Measurements from ENCODE around the gene PILRB.
"Not testable (repeated sequence)": the region's sequence is repeated elsewhere in the genome, so short reads cannot be mapped to it uniquely, and the experiment has no call there.

The PILRB gene

DNA sequence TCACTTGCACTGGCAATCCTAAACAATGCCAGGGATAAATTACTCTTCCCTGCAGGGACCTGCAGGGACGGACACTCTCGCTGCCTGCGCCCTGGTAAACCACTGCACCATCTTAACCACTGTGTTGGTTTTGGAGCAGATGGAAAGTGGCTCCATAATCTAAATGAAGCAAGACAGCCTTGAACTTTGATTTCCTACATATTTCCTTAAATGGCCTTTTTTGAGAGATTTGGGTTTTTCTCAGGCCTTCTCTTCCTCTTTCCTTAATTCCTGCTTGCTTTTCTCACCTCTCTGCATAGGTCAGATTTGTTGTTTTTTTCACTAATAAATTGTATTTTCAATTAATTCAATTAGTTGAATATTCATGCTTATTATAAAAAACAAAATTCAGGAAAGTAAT, 18.1 kb downstream of the PILRB start:
- DNase-seq (ENCODE audit: low read depth), result no peak

DNA sequence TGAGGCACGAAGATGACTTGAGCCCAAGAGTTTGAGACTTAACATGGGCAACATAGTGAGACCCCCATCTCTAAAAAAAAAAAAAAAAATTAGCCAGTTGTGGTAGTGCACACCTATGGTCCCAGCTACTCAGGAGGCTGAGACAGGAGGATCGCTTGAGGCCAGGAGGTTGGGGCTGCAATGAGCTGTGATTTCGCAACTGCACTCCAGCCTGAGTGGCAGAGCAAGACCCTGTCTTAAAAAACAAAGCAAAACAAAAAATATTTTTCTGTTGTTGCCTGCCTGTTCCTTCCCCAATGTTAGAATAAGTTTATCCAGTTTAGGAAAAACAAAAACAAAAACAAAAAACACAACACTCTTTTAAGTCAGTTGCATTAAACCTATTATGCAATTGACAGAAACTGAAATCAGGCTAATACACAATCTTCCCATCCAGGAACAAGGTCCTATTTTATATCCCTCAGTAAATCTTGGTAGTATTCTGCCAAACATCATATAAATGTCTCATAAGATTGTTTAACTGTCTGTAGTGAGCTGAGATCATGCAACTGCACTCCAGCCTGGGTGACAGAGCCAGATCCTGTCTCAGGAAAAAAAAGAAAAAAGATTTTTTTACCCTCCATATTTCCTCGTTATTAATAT, 20.3 kb downstream of the PILRB start:
- no peak for DNase-seq (ENCODE audit: low read depth)

DNA sequence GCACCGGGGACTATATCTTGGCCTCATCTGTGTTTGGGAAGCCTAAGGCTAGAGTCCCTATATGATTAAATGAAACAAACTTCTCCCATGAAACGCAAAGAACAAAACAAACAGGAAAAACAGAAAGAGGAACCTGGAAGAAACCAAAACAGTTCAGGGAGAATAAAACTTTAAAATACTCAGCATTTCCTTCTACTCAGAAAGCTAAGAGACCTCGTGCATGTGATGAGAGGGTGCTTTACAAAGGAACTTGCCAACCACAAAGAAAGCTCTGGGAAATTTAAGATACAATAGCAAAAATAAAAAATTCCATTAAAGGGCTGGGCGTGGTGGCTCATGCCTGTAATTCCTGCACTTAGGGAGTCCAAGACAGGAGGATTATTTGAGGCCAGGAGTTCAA, 22.3 kb downstream of the PILRB start:
- no peak for DNase-seq (ENCODE audit: low read depth)

DNA sequence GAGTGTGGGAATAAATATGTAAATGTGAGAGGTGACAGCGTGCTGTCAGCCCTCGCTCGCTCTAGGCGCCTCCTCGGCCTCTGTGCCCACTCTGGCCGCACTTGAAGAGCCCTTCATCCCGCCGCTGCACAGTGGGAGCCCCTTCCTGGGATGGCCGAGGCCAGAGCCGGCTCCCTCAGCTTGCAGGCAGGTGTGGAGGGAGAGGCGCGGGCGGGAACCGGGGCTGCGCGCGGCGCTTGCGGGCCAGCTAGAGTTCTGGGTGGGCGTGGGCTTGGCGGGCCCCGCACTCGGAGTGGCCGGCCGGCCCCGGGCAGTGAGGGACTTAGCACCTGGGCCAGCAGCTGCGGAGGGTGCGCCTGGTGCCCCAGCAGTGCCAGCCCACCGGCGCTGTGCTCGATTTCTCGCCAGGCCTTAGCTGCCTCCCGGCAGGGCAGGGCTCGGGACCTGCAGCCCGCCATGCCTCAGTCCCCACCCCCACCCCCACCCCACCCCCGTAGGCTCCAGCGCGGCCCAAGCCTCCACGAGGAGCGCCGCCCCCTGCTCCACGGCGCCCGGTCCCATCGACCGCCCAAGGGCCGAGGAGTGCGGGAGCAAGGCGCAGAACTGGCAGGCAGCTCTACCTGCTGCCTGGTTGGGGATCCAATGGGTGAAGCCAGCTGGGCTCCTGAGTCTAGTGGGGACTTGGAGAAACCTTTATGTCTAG, 23.8 kb downstream of the PILRB start:
- not testable (repeated sequence) for DNase-seq (ENCODE audit: low read depth)

DNA sequence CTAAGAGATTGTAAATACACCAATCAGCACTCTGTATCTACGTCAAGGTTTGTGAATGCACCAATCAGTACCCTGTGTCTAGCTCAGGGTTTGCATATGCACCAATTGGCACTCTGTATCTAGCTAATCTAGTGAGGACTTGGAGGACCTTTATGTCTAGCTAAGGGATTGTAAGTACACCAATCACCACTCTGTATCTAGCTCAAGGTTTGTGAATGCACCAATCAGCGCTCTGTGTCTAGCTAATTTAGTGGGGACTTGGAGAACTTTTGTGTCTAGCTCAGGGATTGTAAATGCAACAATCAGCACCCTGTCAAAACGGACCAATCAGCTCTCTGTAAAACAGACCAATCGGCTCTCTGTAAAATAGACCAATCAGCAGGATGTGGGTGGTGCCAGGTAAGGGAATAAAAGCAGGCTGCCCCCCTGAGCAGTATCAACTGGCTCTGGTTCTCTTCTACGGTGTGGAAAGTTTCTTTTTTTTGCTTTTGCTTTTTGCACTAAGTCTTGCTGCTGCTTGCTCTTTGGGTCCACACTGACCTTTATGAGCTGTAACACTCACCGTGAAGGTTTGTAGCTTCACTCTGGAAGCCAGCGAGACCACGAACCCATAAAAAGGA, 24.4 kb downstream of the PILRB start:
- not testable (repeated sequence) for DNase-seq (ENCODE audit: low read depth)

DNA sequence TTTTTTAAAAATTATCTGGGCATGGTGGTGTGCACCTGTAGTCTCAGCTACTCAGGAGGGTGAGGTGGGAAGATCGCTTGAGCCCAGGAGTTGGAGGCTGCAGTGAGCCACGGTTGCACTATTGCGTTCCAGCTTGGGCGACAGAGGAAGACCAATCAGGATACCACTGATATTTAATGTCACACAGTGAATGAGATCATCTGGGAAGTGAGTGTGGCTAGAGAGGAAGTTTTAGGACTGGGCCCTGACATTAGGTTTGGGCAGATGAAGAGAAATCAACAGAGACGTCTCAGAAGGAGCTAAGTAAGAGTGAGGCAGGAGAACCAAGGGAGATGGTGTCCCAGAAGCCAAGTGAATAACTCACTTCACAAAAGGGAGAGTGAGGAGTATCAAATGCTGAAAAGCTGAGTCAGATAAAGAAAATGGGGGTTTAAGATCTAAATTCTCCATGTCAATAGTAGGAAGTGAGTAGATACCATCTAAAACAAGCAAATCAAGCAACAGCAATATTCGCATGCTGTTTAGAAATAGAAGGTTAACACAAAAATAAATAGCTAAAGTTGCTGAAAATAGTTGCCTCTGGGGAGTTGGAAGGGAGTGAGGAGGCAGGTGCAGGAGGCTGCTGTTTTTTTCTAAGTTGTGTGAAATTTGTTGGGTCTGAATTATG, 26.8 kb downstream of the PILRB start:
- no peak for DNase-seq (ENCODE audit: low read depth)

DNA sequence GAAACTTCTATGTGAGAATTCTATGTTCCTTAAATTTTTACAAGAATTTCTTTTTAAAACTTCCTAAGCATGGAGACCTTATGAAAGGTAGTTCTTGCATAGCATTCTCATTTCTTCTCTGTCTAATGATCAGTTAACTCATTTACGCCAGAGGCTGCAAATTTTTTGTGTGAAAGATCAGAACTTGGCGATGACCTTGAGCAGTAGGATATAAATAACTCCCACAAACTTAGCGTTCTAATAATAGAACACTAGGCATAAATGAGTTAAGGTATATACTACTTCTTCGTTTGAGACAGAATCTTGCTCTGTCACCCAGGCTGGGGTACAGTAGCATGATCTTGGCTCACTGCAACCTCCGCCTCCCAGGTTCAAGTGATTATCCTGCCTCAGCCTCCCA, 29.0 kb downstream of the PILRB start:
- no peak for DNase-seq (ENCODE audit: low read depth)

DNA sequence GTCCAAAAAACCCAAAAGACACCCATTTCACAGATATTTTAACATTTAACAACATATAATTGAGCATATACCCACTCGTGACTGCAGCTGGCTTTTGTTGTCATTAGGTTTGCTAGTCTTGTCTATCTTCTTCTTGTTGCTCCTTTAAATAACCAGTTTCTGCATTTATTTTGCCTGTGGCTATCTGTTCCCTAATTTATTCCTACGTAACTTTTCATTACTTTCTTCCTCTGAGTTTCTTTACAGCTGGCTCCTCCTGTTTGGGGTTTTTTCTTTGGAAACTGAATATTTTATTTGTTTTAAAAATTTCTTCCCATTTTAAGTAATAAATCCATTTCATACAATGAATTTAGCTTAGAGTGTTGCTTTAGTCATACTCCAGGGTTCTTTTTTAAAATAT, 29.8 kb downstream of the PILRB start:
- no peak for DNase-seq (ENCODE audit: low read depth)

DNA sequence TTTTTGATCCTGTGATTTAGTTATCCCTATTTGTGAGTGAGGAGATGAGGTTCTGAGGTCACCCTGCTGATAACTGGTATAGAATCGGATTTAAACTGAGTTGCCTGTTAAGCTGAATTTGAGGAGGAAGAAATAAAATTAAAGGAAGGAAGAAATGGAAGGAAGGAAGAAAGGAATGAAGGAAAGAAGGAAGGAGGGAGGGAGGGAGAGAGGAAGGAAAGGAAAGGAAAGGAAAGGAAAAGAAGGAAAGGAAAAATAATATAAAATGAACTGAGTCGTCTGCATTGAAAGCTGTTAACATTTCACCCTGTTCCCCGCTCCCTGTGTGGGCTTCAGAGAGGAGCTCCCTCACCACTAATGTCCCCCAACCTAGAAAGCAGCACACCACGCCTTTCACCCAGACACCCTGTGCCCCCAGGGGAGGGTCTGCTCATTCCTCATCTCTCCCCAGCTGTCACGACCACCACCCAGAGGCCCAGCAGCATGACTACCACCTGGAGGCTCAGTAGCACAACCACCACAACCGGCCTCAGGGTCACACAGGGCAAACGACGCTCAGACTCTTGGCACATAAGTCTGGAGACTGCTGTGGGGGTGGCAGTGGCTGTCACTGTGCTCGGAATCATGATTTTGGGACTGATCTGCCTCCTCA, 31.6 kb downstream of the PILRB start:
- DNase-seq (ENCODE audit: low read depth), result no peak

DNA sequence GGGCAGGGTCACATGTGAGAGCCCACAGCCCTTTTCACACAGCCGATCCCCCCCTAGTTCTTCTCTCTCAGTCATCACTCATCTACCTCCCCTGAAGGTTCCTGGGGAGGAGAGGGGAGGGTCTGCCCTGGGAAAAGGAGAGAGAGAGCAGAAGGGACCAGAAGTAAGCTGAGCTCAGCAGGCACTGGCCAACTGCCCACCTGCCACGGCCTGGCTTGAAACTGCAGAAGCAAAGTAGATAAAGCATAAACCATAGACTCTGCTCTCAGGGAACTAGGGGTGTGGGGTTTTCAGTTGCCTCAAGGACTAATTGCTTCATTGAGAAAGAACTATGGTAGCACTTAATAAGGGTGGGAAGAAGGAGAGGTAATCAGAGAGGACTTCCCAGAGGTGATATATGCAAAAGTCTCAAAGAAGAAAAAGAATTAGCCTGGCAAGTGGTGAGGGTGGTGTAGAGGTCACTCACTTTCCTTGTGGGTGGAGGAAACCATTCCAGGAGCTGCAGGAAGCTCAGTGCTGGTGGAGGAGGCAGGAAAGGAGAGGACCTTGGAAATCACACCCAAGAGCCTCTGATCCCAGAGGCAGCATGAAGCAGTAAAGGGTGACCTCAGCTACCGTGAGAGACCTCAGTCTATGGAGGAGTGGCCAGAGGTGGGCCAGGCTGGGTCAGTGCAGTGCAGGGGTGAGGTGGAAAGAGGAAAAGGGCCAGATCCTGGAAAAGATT, 32.5 kb downstream of the PILRB start:
- DNase-seq (ENCODE audit: low read depth), result no peak

DNA sequence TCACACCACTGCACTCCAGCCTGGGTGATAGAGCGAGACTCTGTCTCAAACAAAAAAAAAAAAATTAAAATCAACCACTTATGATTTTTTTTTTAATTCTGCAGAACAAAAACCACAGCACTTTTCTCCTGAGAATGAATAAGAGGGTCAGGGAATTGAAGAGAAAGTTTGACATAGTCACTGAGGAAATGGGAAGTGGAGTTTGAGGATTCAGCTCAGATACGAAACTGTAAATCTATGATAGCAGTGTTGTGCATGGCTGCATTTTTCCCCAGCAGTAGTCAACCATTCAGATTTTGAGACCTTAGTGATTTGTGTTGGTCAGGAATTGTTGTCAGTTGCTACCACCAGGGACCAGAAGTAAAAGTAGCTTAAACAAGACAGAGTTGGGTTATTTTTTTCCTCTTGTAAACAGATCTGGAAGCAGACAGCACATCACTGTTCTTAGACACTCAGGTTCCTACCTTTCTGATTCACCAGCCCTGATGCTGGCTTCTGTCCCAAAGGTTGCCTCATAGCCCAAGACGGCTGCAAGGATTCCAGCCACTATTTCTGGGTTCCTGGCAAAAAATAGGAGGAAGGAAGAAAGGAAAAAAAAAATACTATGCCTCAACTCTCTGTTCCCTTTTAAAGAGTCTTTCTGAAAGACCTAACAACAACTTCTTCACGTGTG, 35.5 kb downstream of the PILRB start:
- DNase-seq (ENCODE audit: low read depth), result no peak

DNA sequence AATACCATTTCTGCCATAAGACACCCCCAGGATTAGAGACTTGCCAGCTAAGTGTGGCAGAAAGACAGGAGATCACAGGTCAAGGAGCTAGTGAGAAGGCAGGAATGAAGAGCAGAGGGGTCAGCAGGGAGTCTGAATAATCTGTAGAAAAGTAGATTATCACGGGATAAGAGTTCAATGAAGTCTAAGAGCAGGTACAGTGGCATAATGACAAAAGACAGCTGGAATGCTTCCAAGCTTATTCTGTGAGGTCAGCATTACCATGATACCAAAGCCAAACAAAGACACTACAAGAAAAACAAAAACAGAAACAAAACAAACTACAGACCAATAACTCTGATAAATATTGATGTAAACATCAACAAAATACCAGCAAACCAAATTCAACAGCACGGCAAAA, 36.2 kb downstream of the PILRB start:
- no peak for DNase-seq (ENCODE audit: low read depth)

DNA sequence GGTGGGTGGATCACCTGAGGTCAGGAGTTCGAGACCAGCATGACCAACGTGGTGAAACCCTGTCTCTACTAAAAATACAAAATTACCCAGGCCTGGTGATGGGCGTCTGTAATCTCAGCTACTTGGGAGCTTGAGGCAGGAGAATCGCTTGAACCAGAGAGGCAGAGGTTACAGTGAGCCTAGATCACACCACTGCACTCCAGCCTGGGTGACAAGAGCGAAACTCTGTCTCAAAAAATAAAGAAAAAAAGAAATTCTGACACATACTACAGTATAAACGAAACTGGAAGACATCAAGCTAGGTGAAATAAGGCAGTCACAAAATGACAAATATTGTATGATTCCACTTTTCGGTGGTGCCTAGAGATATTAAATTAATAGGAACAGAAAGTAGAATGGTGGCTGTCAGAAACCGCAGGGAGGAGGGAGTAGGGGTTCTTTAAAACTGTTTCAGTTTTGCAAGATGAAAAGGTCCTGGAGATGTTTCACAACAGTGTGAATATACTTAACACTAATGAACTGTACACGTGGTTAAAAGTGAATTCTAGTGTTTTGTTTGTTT, 38.6 kb downstream of the PILRB start:
- DNase-seq (ENCODE audit: low read depth), result no peak

DNA sequence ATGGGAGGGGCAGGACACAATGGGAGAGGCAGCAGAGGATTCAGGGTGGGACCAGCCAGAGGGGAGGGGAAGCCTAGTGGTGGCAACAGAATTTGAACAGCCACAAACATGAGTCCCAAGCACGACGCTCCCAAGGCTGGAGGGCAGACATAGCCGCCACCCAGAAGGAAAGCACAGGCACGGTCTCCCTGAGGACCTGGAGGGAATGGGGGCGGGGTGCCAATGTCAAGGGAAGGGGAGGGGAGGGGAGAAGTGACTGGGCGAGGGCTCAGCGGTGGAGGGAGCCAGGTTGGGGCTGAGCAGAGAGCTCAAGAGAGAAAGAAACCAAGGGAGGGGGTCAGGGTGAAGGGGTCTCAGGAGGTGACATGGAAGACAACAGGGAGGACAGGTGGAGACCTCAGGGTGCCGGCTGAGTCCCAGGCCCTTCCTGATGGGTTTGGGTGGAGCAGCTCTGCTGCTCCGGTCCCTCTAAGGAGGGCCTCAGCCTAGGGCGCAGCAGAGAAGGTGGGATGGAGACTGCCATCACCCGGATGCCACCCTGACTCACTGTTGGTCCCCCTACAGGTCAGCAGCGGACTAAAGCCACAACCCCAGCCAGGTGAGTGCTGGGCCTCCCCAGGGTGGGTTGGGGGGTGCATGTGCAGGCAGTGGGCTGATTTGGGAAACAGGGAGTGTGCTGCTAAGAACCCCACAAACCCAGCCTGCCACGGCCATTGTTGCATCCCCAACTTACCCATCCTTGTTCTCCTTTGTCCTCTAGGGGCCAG, 39.6 kb downstream of the PILRB start:
- DNase-seq (ENCODE audit: low read depth), result no peak

DNA sequence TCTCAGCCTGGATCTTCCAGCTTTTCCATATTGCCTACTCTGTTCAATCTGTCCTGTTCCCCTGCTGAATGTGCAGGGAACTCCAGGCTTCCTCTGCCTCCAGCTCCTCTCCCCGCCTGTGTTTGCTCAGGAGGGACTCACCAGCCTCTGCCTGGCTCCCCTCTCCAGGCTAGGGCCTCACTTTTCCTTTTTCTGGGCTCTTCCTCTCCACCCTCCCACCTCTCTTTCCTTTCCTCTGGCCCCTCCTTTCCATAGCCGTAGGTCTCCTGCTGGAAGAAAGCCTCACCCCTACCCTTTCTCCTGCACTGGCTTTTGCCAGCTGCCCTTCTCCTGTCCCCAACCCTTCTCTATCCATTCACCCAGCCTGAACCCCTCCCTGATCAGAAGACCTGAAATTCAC, 40.3 kb downstream of the PILRB start:
- DNase-seq (ENCODE audit: low read depth), result no peak

DNA sequence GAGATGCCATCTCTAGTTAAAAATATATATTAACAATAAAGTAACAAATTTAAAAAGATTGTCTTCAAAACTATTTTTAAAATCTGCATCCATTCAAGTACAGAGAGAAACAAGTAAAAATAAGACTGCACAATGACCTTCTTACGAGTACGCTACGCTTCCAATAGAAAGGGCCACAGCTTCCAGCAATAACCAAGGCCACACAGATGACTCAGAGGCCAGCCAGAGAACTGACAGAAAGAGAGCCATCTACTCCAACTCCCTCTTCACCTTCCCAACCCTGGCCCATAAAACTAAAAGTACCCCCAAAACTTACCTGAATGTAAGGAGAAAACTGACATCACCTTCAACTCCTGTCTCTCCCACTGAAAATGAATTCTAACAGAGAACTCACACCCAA, 42.1 kb downstream of the PILRB start:
- no peak for DNase-seq (ENCODE audit: low read depth)

DNA sequence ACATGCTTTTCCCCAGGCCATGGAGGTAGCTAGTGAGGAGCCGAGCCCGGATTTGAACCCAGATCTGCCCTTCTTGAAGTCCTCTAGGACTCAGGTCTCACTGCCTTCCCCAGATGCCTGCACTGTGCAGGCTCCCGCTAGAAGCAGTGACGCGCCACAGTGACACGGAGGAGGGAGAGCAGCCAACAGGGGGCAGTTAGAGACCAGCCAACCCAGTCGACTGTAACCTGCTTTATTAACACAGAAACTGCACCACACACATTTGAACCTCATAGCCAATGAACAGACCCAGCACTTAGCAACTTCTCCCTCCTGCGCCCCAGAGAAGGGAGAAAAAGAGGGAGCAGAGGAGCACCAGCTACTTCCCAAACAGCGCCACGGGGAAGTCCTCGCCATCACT, 42.7 kb downstream of the PILRB start:
- no peak for DNase-seq (ENCODE audit: low read depth)

DNA sequence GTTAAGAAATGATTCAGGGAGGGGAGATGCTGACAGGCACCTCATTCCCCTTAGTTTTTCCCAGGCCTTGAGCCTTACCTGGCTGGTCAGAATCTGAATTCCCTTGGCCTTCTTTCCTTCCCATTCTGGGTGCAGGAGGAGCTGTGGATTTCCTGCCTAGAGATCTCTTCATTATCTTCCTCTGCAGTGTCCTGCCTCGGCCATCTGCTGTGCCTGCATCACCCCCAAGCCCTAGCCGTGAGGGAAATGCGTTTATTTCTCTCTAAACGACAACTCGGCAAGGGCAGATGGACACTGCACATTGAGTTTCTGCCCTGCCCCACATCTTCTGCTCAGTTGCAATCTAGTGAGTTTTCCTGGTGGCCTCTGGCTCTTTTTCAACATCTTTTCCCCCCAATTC, 43.9 kb downstream of the PILRB start:
- DNase-seq (ENCODE audit: low read depth), result no peak

DNA sequence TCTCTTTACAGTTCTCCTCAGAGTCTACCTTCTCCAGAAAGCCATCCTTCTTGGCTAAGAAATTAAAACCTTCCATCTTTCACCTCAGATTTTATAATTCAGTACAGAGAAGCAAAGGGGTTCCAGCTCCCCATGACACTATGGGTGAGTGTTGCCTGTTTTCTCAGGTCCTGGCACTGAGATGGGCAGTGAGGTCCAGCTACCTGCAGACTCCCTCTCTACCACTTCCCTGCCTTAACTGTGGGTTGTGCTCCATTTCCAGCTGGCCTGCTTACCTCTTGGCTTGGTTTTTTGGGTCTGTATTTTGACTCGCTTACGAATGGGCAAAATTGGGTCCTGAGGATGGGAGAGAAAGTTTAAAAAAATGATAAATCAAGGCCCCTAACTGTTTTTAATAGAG, 44.3 kb downstream of the PILRB start:
- DNase-seq (ENCODE audit: low read depth), result no peak

DNA sequence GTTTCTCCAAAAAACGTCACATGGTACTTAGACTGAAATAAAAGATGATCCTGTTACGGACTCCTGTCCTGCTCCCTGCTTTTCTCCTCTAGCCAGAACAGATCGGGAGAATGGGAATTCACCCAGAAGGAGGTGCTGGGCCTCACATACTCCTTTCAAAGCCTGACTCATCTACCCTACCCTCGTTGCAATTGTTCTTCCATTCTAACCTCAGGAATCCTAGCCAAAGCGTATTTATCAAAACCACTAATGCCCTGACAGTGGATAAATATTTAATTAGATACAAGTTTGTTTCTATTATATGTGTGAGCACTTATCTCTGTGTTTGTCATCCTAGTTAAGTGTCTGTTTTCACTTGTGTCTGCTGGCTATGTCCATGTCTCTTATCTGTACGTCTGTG, 48.9 kb downstream of the PILRB start:
- DNase-seq (ENCODE audit: low read depth), result no peak
